ENCODE results near the gene ENDOV.

Gene ENDOV

DNA sequence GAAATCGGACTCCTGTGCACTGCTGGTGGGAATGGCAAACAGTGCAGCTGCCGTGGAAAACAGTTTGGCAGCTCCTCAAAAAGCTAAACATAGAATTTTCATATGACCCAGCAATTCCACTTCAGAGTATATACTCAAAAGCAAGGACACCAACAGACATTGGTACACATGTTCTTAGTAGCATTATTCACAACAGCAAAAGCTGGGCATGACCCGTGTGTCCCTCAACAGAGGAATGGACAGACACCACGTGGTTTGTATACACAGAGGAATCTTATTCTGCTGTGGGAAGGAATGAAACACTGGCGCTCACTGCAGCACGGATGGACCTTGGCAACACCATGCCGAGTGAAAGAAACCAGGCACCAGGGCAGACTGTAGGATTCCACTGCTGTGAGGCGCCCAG lies 45.5 kb downstream of the ENDOV start:
- ChIA-PET POLR2A (ENCODE audit: low non-redundant PET) (no interaction called here), CTCF (no interaction called here)
- TF ChIP-seq, protein P1, sequence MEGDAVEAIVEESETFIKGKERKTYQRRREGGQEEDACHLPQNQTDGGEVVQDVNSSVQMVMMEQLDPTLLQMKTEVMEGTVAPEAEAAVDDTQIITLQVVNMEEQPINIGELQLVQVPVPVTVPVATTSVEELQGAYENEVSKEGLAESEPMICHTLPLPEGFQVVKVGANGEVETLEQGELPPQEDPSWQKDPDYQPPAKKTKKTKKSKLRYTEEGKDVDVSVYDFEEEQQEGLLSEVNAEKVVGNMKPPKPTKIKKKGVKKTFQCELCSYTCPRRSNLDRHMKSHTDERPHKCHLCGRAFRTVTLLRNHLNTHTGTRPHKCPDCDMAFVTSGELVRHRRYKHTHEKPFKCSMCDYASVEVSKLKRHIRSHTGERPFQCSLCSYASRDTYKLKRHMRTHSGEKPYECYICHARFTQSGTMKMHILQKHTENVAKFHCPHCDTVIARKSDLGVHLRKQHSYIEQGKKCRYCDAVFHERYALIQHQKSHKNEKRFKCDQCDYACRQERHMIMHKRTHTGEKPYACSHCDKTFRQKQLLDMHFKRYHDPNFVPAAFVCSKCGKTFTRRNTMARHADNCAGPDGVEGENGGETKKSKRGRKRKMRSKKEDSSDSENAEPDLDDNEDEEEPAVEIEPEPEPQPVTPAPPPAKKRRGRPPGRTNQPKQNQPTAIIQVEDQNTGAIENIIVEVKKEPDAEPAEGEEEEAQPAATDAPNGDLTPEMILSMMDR (conservative IDR thresholded peaks at IDR 0.05; ENCODE audit: low read depth), result no peak
- H3K27ac ChIP-seq, result no peak overlapping the region
- DNase-seq (ENCODE audit: low spot score), result no peak

DNA sequence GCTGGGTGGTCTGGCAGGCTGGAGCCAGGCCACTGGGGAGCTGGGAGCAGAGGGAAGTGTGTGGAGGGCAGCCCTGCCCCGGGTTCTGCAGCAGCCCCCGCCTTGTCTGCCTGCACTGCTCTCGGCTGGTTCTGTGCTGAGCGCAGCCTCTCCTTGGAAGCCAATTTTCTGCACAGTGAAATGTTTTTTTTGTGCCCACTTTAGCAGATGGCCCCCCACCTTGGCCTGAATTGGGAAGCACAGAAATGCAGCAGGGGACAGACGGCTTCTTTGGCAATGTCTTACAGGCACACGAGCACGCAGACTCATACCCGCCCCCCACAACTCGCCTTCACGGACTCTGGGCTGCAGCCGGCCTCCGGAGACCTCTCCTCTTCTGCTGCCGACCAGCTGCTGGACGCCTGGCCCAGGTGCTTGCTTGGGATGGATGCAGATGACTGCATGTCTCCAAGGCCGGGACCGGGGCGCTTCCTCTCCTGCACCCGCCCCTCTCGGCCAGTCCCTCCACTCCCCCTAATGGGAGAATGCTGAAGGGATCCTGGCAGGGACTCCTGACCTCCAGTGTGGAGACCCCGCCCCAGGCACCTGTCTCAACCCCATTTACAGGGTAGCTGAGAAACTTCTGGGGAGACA lies 46.7 kb downstream of the ENDOV start:
- POLR2A ChIA-PET (ENCODE audit: low non-redundant PET), result no interaction called here

DNA sequence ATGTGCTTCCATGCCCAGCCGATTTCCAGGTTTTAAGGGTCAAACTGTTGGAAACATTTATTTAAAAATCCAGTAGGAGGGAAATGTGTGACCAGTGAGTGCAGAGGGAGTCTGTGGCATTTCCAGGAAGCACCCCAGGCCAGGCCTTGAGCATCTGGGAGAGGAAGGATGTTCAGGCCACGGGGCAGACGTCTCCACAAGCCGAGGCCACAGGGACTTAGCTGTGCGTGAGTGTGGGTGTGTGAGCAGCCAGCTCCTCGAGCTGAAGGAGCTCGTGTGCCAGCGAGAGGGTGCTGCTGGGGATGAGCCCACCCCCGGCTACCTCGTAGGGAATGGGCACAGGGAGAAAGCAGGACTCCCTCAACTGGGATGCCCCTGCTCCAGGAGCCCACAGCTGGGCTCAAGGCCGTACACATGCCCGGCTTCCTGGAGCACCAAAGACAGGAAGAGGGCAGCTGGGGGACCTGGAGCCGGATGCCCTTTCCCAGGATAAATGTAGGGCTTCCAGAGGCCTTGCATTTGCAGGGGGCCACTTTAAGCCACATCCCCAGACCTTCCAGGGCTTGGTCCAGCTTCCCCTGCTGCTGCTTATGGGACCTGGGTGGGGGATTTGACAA lies 48.9 kb downstream of the ENDOV start:
- TF ChIP-seq, protein P1 (conservative IDR thresholded peaks at IDR 0.05; ENCODE audit: low read depth), result no peak
- CTCF ChIA-PET, result interaction anchor here (0.6 kb wide), 1 partner anchor 14 kb away, joined by 6 read pairs; no protein-coding TSS in a partner anchor
- no peak for DNase-seq (ENCODE audit: low spot score)
- no peak overlapping the region for H3K27ac ChIP-seq
- POLR2A ChIA-PET (ENCODE audit: low non-redundant PET), result no interaction called here

More for the DNA sequence above, 46.7 kb downstream of the ENDOV start:
- DNase-seq (ENCODE audit: low spot score), result no peak
- TF ChIP-seq, protein P1 (conservative IDR thresholded peaks at IDR 0.05; ENCODE audit: low read depth), result no peak
- CTCF ChIA-PET, result interaction anchor here (0.6 kb wide), 1 partner anchor 681 kb away, joined by 5 read pairs; no protein-coding TSS in a partner anchor
- H3K27ac ChIP-seq, result no peak overlapping the region

DNA sequence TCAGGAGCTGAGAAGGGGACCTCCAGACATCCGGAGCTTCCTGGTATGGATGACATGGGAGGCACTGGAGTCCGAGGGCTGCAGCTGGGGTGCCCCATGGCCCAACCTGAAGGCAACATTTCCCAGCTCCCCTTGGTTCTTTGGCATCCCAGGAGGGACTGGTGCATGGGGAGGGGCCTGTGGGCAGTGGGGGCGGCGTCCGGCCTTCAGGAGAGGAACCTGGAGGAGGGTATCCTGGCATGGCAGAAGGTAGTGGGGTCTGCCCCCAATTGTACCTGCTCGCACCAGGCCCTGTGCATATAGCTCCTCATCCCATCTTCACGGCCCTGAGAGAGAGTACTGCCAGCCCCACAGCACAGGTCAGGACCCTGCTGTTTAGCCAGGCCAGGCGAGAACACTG lies 49.5 kb downstream of the ENDOV start:
- TF ChIP-seq, protein P1 (conservative IDR thresholded peaks at IDR 0.05; ENCODE audit: low read depth), result no peak
- no peak overlapping the region for H3K27ac ChIP-seq
- CTCF ChIA-PET, result interaction anchor here (0.6 kb wide), 1 partner anchor 13 kb away, joined by 6 read pairs; no protein-coding TSS in a partner anchor
- DNase-seq (ENCODE audit: low spot score), result no peak
- POLR2A ChIA-PET (ENCODE audit: low non-redundant PET), result no interaction called here

DNA sequence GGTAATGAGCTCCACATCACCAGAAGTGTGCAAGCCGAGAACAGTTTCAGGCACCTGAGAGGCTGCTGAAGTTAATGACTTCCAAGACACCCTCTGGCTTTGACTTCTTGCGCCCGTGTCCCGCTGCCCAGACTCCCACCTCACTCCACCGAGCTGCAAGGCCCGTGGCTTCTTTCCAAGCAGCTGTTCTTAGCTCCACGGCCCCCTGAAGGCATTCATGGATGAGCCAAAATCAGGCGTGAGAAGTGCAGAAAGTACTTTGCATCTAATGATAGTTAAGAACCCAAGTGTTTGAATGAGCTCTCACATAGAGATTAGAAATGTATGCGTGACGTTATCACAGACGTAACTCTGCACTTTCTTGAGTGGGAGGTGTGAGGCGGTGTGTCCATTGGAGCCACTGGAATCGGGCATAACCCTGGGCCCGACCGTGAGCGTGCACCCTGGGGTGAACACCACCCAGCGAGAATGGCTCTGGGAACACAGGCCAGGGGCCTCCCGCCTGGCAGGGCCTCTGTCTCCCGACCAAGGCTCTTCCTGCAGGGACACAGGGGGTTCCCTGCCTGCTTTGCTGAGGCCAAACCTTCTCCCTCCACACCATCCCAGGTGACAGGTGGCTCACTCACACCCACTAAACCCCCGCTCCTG lies 50.5 kb downstream of the ENDOV start:
- ChIA-PET CTCF (interaction anchor here (0.6 kb wide), 1 partner anchor 12 kb away, joined by 3 read pairs; no protein-coding TSS in a partner anchor), POLR2A (ENCODE audit: low non-redundant PET) (no interaction called here)
- no peak overlapping the region for H3K27ac ChIP-seq
- no peak for DNase-seq (ENCODE audit: low spot score)
- TF ChIP-seq, protein P1 (conservative IDR thresholded peaks at IDR 0.05; ENCODE audit: low read depth), result no peak

DNA sequence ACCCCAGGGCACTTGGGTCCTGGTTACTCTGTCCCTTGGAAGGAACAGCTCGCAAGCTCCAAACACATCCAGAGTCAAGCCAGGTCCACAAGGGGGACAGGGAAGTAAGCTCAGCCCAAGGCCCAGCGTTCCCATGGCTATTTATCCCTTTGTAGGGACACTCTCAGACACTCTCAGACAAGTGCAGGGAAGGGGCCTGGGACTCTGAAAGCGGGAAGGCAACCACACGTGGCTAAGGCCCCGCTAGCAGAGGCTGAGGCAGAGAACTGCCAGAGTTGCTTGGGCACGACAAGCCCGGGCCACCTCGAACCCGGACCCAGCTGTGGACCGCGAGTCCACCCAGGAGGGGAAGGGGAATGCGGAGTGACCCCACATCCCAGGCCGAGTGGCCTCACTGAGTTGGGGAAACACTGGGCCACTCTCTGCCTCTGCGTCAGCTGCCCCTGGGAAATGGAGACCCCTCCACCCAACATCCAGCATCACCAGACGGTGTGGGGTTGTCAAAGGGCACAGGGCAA lies 51.3 kb downstream of the ENDOV start:
- DNase-seq (ENCODE audit: low spot score), result no peak
- POLR2A ChIA-PET (ENCODE audit: low non-redundant PET), result interaction anchor here (0.6 kb wide), 1 partner anchor 281 kb away, joined by 7 read pairs; no protein-coding TSS in a partner anchor
- TF ChIP-seq, protein P1 (conservative IDR thresholded peaks at IDR 0.05; ENCODE audit: low read depth), result no peak
- CTCF ChIA-PET, result interaction anchor here (0.6 kb wide), 1 partner anchor 39 kb away, joined by 3 read pairs; no protein-coding TSS in a partner anchor
- H3K27ac ChIP-seq, result no peak overlapping the region

Measured in RWPE1 (cell line).